GM23338 (cell line): ENCODE data around the gene UBA3.

Experiments
- CREB1 ChIP-seq: fragments of 250-450 bp; sonication (Bioruptor Pico); IDR thresholded peaks from 2 replicates; pipeline ENCODE4 v1.5.0; 2020; ENCODE audit warnings: low read depth, mild to moderate bottlenecking, moderate library complexity
- ETS1 ChIP-seq: IDR thresholded peaks from 2 replicates; pipeline ENCODE4 v1.6.1; 2016; ENCODE audit warnings: antibody characterized with exemption
- EZH2 ChIP-seq: fragments of 200-600 bp; sonication (generic); IDR thresholded peaks from one replicate; pipeline ENCODE4 v1.8.0; 2017; ENCODE audit warnings: antibody characterized with exemption, mild to moderate bottlenecking, low read depth; ENCODE audit not compliant: unreplicated experiment
- EZH2phosphoT487 ChIP-seq: fragments of 200-600 bp; sonication (generic); IDR thresholded peaks from one replicate; pipeline ENCODE4 v1.8.1; 2018; ENCODE audit warnings: antibody characterized with exemption; ENCODE audit not compliant: unreplicated experiment
- JUNB ChIP-seq: IDR thresholded peaks from one replicate; pipeline ENCODE4 v1.6.1; 2016; ENCODE audit warnings: antibody characterized with exemption; ENCODE audit not compliant: unreplicated experiment
- NANOG ChIP-seq: IDR thresholded peaks from 2 replicates; pipeline ENCODE4 v1.6.1; 2016; ENCODE audit warnings: antibody characterized with exemption, borderline replicate concordance
- POLR2AphosphoS5 ChIP-seq: IDR thresholded peaks from 2 replicates; pipeline ENCODE4 v1.6.1; 2016; ENCODE audit warnings: antibody characterized with exemption, low read depth
- STAT1 ChIP-seq: IDR thresholded peaks from one replicate; pipeline ENCODE4 v1.6.1; 2016; ENCODE audit warnings: antibody characterized with exemption; ENCODE audit not compliant: unreplicated experiment
- ZNF114 ChIP-seq: fragments of 250-450 bp; sonication (Bioruptor Pico); IDR thresholded peaks from 2 replicates; pipeline ENCODE4 v1.5.0; 2020; ENCODE audit warnings: mild to moderate bottlenecking, moderate library complexity
- ZNF331 ChIP-seq: fragments of 250-450 bp; sonication (Bioruptor Pico); IDR thresholded peaks from 2 replicates; pipeline ENCODE4 v1.5.0; 2020; ENCODE audit warnings: low read depth, mild to moderate bottlenecking, moderate library complexity
- TF ChIP-seq, protein P1 (sequence below): IDR thresholded peaks from one replicate; pipeline ENCODE4 v1.6.1; 2018; ENCODE audit warnings: antibody characterized with exemption; ENCODE audit not compliant: unreplicated experiment
- TF ChIP-seq, protein P2 (sequence below), 2 experiments: fragments of 200-600 bp in 1 of 2; sonication (generic) in 1 of 2; conservative IDR thresholded peaks; 2 replicates each; pipeline versions ENCODE4 v1.5.1 to v1.6.1; 2016 to 2017; ENCODE audit warnings: antibody characterized with exemption in 2 of 2, low read depth in 2 of 2, mild to moderate bottlenecking in 2 of 2, moderate library complexity in 1 of 2

- TF ChIP-seq, protein P1, sequence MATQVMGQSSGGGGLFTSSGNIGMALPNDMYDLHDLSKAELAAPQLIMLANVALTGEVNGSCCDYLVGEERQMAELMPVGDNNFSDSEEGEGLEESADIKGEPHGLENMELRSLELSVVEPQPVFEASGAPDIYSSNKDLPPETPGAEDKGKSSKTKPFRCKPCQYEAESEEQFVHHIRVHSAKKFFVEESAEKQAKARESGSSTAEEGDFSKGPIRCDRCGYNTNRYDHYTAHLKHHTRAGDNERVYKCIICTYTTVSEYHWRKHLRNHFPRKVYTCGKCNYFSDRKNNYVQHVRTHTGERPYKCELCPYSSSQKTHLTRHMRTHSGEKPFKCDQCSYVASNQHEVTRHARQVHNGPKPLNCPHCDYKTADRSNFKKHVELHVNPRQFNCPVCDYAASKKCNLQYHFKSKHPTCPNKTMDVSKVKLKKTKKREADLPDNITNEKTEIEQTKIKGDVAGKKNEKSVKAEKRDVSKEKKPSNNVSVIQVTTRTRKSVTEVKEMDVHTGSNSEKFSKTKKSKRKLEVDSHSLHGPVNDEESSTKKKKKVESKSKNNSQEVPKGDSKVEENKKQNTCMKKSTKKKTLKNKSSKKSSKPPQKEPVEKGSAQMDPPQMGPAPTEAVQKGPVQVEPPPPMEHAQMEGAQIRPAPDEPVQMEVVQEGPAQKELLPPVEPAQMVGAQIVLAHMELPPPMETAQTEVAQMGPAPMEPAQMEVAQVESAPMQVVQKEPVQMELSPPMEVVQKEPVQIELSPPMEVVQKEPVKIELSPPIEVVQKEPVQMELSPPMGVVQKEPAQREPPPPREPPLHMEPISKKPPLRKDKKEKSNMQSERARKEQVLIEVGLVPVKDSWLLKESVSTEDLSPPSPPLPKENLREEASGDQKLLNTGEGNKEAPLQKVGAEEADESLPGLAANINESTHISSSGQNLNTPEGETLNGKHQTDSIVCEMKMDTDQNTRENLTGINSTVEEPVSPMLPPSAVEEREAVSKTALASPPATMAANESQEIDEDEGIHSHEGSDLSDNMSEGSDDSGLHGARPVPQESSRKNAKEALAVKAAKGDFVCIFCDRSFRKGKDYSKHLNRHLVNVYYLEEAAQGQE, result no peak
- TF ChIP-seq, protein P2, sequence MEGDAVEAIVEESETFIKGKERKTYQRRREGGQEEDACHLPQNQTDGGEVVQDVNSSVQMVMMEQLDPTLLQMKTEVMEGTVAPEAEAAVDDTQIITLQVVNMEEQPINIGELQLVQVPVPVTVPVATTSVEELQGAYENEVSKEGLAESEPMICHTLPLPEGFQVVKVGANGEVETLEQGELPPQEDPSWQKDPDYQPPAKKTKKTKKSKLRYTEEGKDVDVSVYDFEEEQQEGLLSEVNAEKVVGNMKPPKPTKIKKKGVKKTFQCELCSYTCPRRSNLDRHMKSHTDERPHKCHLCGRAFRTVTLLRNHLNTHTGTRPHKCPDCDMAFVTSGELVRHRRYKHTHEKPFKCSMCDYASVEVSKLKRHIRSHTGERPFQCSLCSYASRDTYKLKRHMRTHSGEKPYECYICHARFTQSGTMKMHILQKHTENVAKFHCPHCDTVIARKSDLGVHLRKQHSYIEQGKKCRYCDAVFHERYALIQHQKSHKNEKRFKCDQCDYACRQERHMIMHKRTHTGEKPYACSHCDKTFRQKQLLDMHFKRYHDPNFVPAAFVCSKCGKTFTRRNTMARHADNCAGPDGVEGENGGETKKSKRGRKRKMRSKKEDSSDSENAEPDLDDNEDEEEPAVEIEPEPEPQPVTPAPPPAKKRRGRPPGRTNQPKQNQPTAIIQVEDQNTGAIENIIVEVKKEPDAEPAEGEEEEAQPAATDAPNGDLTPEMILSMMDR (conservative IDR thresholded peaks at IDR 0.05; ENCODE audit: low read depth in 2 of 2), result no peak
- TF ChIP-seq JUNB, result no peak
- TF ChIP-seq EZH2, result no peak
- no peak for TF ChIP-seq POLR2AphosphoS5
- TF ChIP-seq CREB1 (CRISPR knock-in tag), result no peak
- no peak for TF ChIP-seq EZH2phosphoT487
- TF ChIP-seq ZNF114 (CRISPR knock-in tag), result no peak
- no peak for TF ChIP-seq ZNF331 (CRISPR knock-in tag)
- TF ChIP-seq ETS1, result no peak
- no peak for TF ChIP-seq NANOG
- no peak for TF ChIP-seq STAT1
Observed at GRCh38 chr3:69126216-69126615, 46.1 kb upstream of the UBA3 start.
